BLaER1 treated with 17β-estradiol and CSF1 and Interleukin-3, amounts not matched to agents 10 nM and 100 nM (cell line): ENCODE measurements around the gene HSFX3.
"Not testable (repeated sequence)": the region's sequence is repeated elsewhere in the genome, so short reads cannot be mapped to it uniquely, and the experiment has no call there.

Experiments
- H3K27ac ChIP-seq, 11 experiments: shearing (Covaris generic); formaldehyde crosslinking; 2 replicates each; pipeline ENCODE4 v1.8.1; 2022
- H3K27me3 ChIP-seq, 11 experiments: shearing (Covaris generic); formaldehyde crosslinking; 2 replicates each; pipeline ENCODE4 v1.8.1; 2022
- H3K36me3 ChIP-seq, 11 experiments: shearing (Covaris generic); formaldehyde crosslinking; 2 replicates each; pipeline ENCODE4 v1.8.1; 2022
- H3K4me1 ChIP-seq, 10 experiments: shearing (Covaris generic); formaldehyde crosslinking; 2 replicates each; pipeline ENCODE4 v1.8.1; 2022
- H3K4me2 ChIP-seq, 11 experiments: shearing (Covaris generic); formaldehyde crosslinking; 2 replicates each; pipeline ENCODE4 v1.8.1; 2022
- H3K4me3 ChIP-seq, 10 experiments: shearing (Covaris generic); formaldehyde crosslinking; 2 replicates each; pipeline ENCODE4 v1.8.1; 2022
- H3K9ac ChIP-seq, 11 experiments: shearing (Covaris generic); formaldehyde crosslinking; 2 replicates each; pipeline ENCODE4 v1.8.1; 2022
- H3K9me3 ChIP-seq, 11 experiments: shearing (Covaris generic); formaldehyde crosslinking; replicated peaks in 1 of 11; 2 replicates each; pipeline ENCODE4 v1.8.1; 2022
- H4K20me1 ChIP-seq, 11 experiments: shearing (Covaris generic); formaldehyde crosslinking; 2 replicates each; pipeline ENCODE4 v1.8.1; 2022
- Cebpa-rat ChIP-seq, 11 experiments: shearing (Covaris generic); IDR thresholded peaks; 2 replicates each; pipeline ENCODE4 v1.8.1; 2022

Gene HSFX3

DNA sequence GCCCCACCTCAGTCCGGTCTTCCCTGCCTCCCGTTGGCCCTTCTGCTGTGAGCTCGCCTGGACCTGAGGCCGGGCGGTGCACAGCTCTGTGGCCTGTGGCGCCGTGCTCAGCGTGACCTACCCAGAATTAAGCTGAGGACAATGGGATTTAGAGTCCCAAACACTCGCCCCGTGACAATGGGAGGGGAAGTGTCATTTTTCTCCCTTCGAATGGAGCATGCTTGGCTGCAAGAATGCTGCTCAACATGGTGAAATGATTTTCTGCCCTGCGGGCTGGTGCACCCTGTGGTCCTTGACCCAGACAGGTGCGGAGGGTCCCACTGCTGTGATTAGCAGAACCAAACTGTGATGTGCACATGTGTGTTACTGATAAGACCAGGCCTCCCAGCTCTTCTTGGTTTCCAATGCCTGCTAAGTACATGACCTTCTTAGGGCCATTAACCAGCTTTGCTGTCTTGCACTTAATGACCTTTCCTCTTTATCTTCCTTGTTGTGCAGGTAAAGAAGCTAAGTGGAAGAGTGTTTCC, 8.1 kb downstream of the HSFX3 start:
- Histone ChIP-seq H3K4me2 (peak overlapping the region; percentile 69 to 92 (median 78)), H3K27ac (peak overlapping the region; percentile 74 to 89 (median 81)), H3K4me1 (peaks cover 5 to 16% (median 9%) of the 10 kb centered on the region in 10 experiments; a peak in 9 of 20 replicates), H4K20me1 (peaks cover 0 to 2% (median 0%) of the 10 kb centered on the region in 11 experiments; a peak in 1 of 22 replicates), H3K9me3 (peaks cover 0 to 10% (median 0%) of the 10 kb centered on the region in 11 experiments; a peak in 7 of 22 replicates), H3K9ac (peak overlapping the region; percentile 76 to 93 (median 83)), H3K36me3 (peaks cover 0 to 5% (median 0%) of the 10 kb centered on the region in 11 experiments; a peak in 1 of 22 replicates), H3K4me3 (peak overlapping the region; percentile 72 to 85 (median 76)), H3K27me3 (no peaks in the 10 kb centered on the region)
- no peak for TF ChIP-seq Cebpa-rat (IDR thresholded peaks at IDR 0.05)

DNA sequence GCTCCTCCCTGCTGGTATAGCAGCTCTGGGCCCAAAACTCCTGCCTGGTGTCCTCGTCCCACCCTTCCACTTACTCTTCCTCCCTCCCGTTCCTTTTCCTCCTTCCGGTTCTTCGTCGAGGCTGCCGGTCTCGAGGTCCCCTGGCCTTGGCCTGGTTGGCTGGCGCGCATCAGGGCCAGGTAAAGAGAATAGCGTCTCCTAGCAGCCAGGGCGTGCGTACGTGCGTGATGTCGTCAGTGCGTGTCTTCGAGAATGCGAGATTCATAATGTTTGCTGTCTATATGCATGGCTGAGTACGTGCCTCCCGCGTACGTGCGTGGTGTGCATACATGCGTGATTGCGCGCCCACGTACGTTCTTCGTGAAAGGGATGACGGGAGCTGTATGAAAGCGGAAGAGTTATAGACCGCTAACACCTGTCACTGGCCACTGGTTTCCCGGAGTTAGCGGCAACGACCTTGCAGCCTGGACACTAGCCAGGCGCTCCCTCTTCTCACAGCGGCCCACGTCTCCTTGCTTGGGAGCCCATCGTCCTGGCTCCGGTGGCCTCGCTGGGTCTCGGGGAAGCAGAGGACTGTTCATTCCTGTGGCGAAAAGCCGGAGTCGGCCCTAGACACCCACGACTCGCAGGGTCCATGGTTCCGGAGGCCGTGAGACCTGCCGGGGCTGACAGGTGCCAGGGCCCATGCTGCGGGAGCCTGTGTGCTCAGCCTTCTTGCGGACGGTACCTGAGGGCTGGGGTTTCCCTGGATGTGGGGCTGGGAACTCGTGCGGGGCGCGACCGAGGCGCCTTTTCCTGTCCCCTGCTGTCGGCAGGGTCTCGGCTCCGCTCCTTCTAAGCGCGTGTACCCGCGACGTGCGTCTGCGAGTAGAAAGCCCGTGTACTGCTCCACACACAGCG, 8.9 kb downstream of the HSFX3 start, which contains the start of gene EOLA1:
EOLA1 (plus strand) TSS at position 392 of the 900 bp plus-strand sequence. CDS start 4,619 bp downstream, outside the sequence.
- peaks cover 0 to 5% (median 3%) of the 10 kb centered on the region in 11 experiments; a peak in 11 of 22 replicates for H3K27me3 ChIP-seq
- TF ChIP-seq Cebpa-rat (IDR thresholded peaks at IDR 0.05), result no peak
- H3K9me3 ChIP-seq, result peaks cover 0 to 10% (median 0%) of the 10 kb centered on the region in 11 experiments; a peak in 7 of 22 replicates
- peak within 1 kb of the TSS; percentile 69 to 92 (median 78) for H3K4me2 ChIP-seq
- H3K4me1 ChIP-seq, result peaks cover 5 to 19% (median 10%) of the 10 kb centered on the region in 10 experiments; a peak in 12 of 20 replicates
- H3K4me3 ChIP-seq, result peak within 1 kb of the TSS; percentile 72 to 85 (median 76)
- H3K9ac ChIP-seq, result peak within 1 kb of the TSS; percentile 76 to 93 (median 83)
- H4K20me1 ChIP-seq, result peaks cover 0 to 2% (median 0%) of the 10 kb centered on the region in 11 experiments; a peak in 2 of 22 replicates
- peaks cover 0 to 5% (median 0%) of the 10 kb centered on the region in 11 experiments; a peak in 1 of 22 replicates for H3K36me3 ChIP-seq
- peak within 1 kb of the TSS; percentile 74 to 89 (median 81) for H3K27ac ChIP-seq

DNA sequence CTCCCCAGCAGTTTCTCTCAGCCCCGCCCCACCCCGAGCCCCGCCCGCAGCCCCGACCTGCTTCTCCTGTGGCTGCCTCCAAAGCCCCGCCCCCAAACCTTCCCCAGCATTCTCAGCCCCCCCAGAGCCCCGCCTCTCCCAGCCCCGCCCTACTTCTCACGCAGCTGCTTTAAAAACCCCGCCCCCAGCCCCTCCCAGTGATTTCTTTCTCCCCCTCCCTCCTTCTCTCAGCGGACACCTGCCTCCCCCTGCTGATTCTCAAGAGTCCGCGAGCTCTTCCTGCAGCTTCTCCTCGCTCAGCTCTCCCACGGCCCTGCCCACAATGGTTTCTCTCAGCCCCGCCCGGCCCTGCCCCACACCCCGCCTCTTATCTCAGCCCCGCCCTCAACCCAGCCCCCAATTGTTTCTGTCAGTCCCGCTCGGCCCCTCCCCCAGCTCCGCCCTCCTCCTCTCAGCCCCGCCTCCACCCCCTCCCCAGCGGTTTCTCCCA, 9.5 kb downstream of the HSFX3 start:
- H3K9ac ChIP-seq, result peak overlapping the region; percentile 76 to 93 (median 83); a peak in 21 of 22 replicates
- H3K4me2 ChIP-seq, result peak overlapping the region in 3 of 11 experiments; percentile 75 to 92 (median 86); a peak in 3 of 22 replicates
- H3K27ac ChIP-seq, result peak overlapping the region; percentile 58 to 89 (median 81); a peak in 21 of 22 replicates
- peaks cover 0 to 11% (median 4%) of the 10 kb centered on the region in 11 experiments; a peak in 11 of 22 replicates for H3K27me3 ChIP-seq
- peaks cover 5 to 21% (median 10%) of the 10 kb centered on the region in 10 experiments; a peak in 12 of 20 replicates for H3K4me1 ChIP-seq
- TF ChIP-seq Cebpa-rat (IDR thresholded peaks at IDR 0.05), result no peak
- H3K9me3 ChIP-seq, result peaks cover 0 to 10% (median 0%) of the 10 kb centered on the region in 11 experiments; a peak in 7 of 22 replicates
- peak overlapping the region; percentile 72 to 85 (median 76) for H3K4me3 ChIP-seq
- peaks cover 0 to 2% (median 0%) of the 10 kb centered on the region in 11 experiments; a peak in 2 of 22 replicates for H4K20me1 ChIP-seq
- H3K36me3 ChIP-seq, result peaks cover 0 to 5% (median 0%) of the 10 kb centered on the region in 11 experiments; a peak in 1 of 22 replicates

DNA sequence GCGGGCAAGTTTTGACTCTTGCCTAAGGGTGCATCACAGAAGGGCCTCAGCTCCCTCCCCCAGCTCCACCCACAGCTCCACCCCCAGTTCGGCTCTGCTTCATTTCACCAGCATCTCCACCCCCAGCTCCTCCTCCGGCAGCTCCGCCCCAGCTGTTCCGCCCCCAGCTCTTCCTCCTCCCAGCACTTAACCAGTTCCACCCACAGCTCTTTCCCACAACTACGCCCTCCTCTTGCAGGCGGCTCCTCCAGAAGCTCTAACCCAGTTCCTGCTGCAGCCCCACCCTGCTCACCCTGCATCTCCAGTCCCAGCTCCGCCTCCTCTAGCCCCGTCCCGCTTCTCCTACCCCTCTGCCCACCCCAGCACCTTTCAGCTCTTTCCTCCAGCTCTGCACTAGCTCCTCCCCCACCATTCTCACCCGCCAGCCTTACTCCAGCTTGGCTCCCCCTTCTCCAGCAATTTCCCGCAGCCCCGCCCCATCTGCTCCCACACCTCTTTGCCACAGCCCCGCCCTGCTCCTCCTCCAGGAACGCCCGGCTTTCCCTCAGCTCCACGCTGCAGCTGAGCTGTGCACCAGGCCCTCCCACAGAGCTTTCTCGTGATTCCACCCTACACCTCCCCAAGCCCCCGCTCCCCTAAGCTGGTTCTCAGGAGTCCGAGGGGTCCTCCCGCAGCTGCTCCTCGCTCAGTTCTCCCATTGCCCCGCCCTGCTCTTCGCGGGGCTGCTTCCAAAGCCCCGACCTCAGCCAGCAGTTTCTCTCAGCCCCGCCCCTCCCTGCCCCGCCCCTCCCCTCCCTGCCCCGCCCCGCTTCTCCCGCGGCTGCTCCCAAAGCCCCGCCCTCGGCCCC, 10.2 kb downstream of the HSFX3 start:
- peaks cover 0 to 2% (median 0%) of the 10 kb centered on the region in 11 experiments; a peak in 2 of 22 replicates for H4K20me1 ChIP-seq
- peaks cover 5 to 23% (median 10%) of the 10 kb centered on the region in 10 experiments; a peak in 12 of 20 replicates for H3K4me1 ChIP-seq
- TF ChIP-seq Cebpa-rat (IDR thresholded peaks at IDR 0.05), result no peak
- H3K4me2 ChIP-seq, result peak overlapping the region; percentile 59 to 76 (median 66)
- peaks cover 0 to 10% (median 0%) of the 10 kb centered on the region in 11 experiments; a peak in 7 of 22 replicates for H3K9me3 ChIP-seq
- peak overlapping the region in 10 of 11 experiments; percentile 58 to 74 (median 67); a peak in 18 of 22 replicates for H3K9ac ChIP-seq
- H3K4me3 ChIP-seq, result peak overlapping the region; percentile 46 to 69 (median 60)
- peak overlapping the region in 10 of 11 experiments; percentile 47 to 75 (median 62); a peak in 17 of 22 replicates for H3K27ac ChIP-seq
- peaks cover 0 to 16% (median 5%) of the 10 kb centered on the region in 11 experiments; a peak in 11 of 22 replicates for H3K27me3 ChIP-seq
- peaks cover 0 to 3% (median 0%) of the 10 kb centered on the region in 11 experiments; a peak in 1 of 22 replicates for H3K36me3 ChIP-seq

DNA sequence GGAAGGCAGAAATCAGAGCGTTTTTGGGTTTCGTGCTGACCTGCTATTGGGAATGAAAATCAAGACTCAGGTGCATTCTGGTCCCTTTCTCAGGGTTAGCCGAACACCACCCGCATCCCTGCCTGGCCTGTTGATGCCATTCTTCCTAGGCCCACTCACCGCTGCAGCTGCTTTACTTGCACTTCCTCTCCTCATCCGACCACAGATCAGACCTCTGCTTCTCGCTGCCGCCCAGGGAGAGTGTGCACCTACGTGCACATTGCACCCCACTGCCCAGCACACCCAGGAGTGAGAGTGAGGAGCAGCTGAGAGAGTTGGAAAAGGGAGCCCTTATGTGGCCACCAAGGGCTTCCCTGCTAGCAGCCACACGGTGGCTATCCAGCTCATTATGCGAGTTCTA, 12.2 kb downstream of the HSFX3 start:
- not testable (repeated sequence) for H3K4me2 ChIP-seq, H3K9ac ChIP-seq, H3K4me3 ChIP-seq, H3K27ac ChIP-seq, H3K36me3 ChIP-seq, H4K20me1 ChIP-seq
- peaks cover 0 to 10% (median 0%) of the 10 kb centered on the region in 11 experiments; a peak in 7 of 22 replicates for H3K9me3 ChIP-seq
- peaks cover 0 to 17% (median 6%) of the 10 kb centered on the region in 11 experiments; a peak in 11 of 22 replicates for H3K27me3 ChIP-seq
- H3K4me1 ChIP-seq, result peaks cover 5 to 28% (median 10%) of the 10 kb centered on the region in 10 experiments; a peak in 12 of 20 replicates

DNA sequence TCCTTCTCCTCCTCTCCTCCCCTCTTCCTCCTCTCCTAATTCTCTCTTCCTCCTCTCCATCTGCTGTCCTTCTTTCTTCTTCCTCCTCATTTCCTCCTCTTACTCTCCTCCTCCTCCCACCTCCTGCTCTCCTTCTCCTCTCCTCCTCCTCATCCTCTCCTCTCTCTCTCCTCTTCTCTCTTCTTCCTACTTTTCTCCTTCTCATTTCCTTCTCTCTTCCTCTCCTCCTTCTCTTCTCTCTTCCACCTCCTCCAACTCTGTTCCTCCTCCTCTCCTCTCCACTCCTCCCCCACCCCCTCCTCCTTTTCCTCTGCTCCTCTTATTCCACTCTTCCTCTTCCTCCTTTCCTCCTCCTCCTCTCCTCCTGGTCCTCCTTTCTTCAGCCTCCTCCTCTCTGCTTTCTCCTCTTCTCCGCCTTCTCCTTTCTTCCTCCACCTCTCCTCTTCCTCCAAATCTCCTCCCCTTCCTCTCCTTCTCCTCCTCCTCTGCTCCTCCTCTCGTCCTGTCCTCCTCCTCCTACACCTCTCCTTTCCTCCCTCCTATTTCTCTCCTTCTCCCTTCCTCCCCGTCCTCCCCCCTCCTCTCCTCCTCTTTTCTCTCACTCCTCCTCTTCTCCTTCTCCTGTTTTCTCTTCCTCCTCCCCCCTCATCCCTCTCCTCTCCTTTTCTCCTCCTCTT, 14.7 kb downstream of the HSFX3 start:
- H3K9me3 ChIP-seq, H3K36me3 ChIP-seq, H3K4me3 ChIP-seq, H3K9ac ChIP-seq, H4K20me1 ChIP-seq, H3K27ac ChIP-seq: not testable (repeated sequence)
- H3K4me1 ChIP-seq, result peaks cover 0 to 46% (median 16%) of the 10 kb centered on the region in 10 experiments; a peak in 17 of 20 replicates
- H3K27me3 ChIP-seq, result peaks cover 0 to 17% (median 6%) of the 10 kb centered on the region in 11 experiments; a peak in 11 of 22 replicates
- peak overlapping the region in 2 of 11 experiments; percentile 9 to 28; a peak in 2 of 22 replicates for H3K4me2 ChIP-seq

DNA sequence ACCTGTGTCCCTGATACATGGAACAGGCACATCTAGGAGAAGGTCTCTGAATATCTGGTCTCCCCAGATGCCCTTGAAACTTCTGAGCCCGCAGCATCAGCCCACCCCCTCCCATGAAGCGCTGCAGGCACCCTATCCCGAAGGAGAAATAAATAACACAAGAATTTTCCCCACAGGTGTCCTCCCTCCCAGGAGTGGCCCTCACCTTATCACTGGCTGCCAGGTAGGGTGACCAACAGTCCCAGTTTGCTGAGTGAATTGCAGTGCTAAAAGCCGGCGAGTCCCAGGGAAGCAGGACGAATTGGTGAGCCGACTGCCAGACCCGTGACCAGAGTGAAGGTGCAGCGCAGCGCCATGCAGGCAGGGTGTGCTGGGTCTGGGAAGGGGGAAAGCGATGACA, 15.7 kb downstream of the HSFX3 start:
- peaks cover 0 to 17% (median 6%) of the 10 kb centered on the region in 11 experiments; a peak in 11 of 22 replicates for H3K27me3 ChIP-seq
- not testable (repeated sequence) for H3K4me3 ChIP-seq, H3K36me3 ChIP-seq, H3K9me3 ChIP-seq, H4K20me1 ChIP-seq, H3K9ac ChIP-seq, H3K4me2 ChIP-seq, H3K27ac ChIP-seq
- H3K4me1 ChIP-seq, result peaks cover 0 to 44% (median 15%) of the 10 kb centered on the region in 10 experiments; a peak in 17 of 20 replicates

DNA sequence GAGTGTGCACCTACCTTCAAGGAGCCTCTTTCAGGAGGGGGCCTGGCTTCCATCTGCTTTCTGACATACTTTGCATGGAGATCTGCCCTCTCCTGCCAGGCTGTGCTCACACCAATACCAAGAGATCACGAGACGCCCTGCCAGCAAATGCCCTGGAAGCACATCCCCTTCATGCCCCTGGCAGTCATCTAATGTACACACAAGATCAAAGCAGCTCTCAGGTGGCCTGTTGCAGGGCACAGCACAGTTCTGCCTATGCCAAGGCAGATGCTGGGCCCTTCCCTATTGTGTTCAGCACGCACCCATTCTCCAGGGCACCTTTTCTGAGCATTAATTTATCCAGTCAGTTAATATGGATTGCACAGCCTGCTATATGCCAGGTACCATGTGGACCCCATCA, 16.9 kb downstream of the HSFX3 start:
- Histone ChIP-seq H3K4me1 (peaks cover 0 to 39% (median 12%) of the 10 kb centered on the region in 10 experiments; a peak in 15 of 20 replicates), H3K27me3 (peaks cover 0 to 17% (median 6%) of the 10 kb centered on the region in 11 experiments; a peak in 11 of 22 replicates)
- H3K27ac ChIP-seq, H3K36me3 ChIP-seq, H3K4me3 ChIP-seq, H3K9ac ChIP-seq, H3K9me3 ChIP-seq, H3K4me2 ChIP-seq, H4K20me1 ChIP-seq: not testable (repeated sequence)
